SK-N-MC (cell line): ENCODE measurements around the gene RFC3.
"Not testable (repeated sequence)": the region's sequence is repeated elsewhere in the genome, so short reads cannot be mapped to it uniquely, and the experiment has no call there.

Experiments used
- EZH2 ChIP-seq: fragments of 200-600 bp; sonication (generic); IDR thresholded peaks from one replicate; pipeline ENCODE4 v1.6.1; 2017; ENCODE audit warnings: antibody characterized with exemption
- FOXP2 ChIP-seq: optimal IDR thresholded peaks from 2 replicates; pipeline ENCODE3; 2011; ENCODE audit warnings: mild to moderate bottlenecking, moderate library complexity; ENCODE audit not compliant: insufficient read depth; ENCODE audit errors: extremely low read length, control extremely low read depth
- POLR2AphosphoS5 ChIP-seq: IDR thresholded peaks from 2 replicates; pipeline ENCODE4 v1.6.1; 2012; ENCODE audit warnings: mild to moderate bottlenecking, low read depth, low read length, borderline replicate concordance

- TF ChIP-seq EZH2, POLR2AphosphoS5, FOXP2: not testable (repeated sequence)
Observed at GRCh38 chr13:33783212-33783611, 34.7 kb upstream of the RFC3 start.
